DMS 273 treated with DMSO at 0.1 percent for 48 hours (cell line): ENCODE data around the gene ZSWIM9.
"Not testable (repeated sequence)": the region's sequence is repeated elsewhere in the genome, so short reads cannot be mapped to it uniquely, and the experiment has no call there.

Experiments used
- DNase-seq: peaks from one replicate; lab custom pipeline; 2025; lab: John Stamatoyannopoulos, UW

The ZSWIM9 gene

DNA sequence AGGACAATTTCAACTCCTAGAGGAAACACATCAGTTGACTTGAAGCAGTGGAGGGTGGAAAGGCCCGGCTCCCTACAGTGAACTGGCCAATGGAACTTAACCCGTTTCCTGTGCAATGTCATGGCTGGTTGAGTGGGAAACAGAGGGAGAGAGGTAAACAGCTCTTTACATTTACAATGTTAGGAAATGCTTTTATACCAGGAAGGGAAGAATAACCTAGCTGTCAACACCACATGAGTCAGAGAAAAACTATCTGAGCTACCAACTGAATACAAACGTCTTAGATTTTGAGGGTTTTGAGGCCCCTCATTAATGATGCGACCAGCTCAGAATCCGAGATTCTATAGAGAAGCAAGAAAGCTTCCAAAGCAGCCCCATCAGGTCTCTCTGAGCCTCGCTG is 48.5 kb downstream of the ZSWIM9 start:
- no peak for DNase-seq

DNA sequence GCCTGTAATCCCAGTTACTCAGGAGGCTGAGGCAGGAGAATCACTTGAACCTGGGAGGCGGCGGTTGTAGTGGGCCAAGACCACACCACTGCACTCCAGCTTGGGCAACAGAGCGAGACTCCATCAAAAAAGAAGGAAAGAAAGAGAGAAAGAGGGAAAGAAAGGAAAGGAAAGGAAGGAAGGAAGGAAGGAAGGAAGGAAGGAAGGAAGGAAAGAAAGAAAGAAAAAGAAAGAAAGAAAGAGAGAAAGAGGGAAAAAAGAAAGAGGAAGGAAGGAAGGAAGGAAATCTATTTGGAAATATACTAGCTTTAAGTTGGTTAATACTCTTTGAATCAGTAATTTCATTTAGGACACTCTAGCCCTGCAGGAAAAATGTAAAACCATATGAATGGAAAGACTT is 50.3 kb downstream of the ZSWIM9 start:
- not testable (repeated sequence) for DNase-seq

DNA sequence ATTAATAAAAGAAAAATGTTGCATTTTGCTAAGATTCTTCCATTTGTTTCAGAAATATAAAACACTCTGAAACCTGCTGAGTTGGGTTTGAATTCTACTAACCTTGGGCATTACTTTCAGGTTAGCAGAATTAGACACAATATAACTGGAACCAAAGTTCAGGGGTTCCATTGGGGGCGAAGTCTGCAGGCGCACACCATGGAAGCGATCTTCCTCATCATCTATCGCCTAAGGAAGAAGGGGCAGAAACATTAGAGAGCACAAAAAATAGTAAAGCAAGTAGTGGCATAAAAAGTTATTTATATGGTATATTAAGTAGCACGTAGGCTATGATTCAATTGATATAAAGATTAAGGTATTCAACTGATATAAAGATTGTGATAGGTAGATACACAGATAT is 51.1 kb downstream of the ZSWIM9 start:
- DNase-seq: no peak

DNA sequence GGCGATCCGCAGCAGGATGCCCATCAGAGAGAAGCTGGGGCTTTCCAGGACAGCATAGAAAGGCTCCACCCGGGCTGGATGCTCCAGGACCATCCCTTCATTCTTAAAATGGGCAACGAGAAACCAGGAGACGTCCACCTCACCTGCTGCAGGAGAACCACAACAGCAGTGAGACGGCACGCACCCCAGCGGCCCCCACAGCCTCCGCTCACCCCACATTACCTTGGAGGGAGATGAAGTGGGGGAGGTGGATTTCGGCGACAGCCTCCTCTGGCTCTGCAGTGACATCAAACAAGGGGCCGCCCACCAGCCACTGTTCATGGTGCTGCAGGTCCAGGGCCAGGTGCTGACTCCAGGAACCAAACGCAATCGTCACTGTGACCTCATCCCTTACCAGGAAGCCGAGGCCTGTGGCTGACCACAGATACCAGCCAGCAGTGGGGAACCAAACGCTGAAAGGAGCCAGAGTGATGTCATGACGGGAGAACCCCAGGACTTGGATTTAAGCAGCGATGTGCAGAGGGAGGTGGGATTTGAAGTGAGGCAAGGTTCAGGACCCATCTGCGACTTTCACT is 60.2 kb downstream of the ZSWIM9 start:
- no peak for DNase-seq

DNA sequence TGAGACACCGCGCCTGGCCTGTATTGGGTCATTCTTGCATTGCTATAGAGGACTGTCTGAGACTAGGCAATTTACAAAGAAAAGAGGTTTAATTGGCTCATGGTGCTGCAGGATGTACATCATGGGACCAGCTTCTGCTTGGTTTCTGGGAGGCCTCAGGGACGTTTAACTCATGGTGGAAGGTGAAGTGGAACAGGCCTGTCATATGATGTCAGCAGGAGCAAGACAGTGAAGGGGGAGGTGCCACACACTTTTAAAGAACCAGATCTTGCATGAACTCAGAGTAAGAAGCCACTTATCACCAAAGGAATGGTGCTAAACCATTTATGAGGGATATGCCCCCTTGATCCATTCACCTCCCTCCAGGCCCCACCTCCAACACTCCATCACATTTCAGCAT is 66.6 kb downstream of the ZSWIM9 start:
- DNase-seq: no peak

DNA sequence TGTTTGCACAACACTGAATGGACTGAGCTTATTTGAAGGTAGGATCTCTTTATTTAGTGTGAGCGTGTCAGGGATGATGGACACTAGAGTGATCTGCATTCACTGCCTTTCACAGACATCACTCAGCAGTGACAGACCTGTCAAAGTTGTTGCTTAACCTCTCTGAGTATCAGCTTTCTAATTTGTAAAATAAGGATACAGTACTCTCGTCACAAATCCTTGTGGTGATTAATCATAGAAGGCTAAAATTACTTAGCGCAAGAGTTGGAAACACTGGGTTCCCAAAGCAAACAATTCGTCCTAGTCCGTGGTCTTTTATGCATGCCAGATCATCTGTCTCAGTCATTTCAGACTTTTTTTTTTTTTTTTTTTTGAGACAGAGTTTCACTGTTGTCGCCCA is 68.6 kb downstream of the ZSWIM9 start:
- no peak for DNase-seq

DNA sequence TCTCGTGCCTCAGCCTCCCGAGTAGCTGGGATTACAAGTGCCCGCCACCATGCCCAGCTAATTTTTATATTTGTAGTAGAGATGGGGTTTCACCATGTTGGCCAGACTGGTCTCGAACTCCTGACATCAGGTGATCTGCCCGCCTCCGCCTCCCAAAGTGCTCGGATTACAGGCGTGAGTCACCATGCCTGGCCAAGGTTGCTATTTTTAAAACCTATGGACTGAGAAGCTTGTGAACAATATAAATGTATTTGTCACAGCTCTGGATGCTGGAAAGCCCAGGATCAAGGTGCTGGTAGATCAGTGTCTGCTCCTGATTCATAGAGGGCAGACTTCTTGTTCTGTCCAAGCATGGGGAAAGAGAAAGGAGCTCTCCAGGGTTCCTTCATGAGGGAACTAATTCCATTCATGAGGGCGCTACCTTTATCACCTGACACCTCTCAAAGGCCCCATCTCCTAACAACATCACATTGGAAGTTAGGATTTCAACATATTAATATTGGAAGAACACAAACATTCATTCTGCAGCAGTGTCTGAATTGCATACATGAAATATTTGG is 69.2 kb downstream of the ZSWIM9 start:
- DNase-seq: no peak

DNA sequence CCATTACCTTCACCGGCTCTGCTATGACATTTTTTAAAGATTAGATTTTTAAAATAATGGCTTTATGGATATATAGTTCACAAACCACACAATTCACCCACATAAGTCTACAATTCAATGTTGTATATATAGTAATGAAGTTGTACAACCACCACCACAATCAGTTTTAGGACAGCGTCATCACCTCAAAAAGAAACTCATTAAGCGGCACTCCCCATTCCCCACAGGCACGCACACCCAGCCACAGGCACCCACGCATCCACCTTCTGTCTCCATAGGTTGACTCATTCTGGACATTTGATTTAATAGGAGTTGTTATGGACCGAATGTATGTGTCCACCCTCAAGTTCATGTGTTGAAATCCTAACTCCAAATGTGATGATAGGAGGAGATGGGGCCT is 71.3 kb downstream of the ZSWIM9 start:
- DNase-seq: not testable (repeated sequence)

DNA sequence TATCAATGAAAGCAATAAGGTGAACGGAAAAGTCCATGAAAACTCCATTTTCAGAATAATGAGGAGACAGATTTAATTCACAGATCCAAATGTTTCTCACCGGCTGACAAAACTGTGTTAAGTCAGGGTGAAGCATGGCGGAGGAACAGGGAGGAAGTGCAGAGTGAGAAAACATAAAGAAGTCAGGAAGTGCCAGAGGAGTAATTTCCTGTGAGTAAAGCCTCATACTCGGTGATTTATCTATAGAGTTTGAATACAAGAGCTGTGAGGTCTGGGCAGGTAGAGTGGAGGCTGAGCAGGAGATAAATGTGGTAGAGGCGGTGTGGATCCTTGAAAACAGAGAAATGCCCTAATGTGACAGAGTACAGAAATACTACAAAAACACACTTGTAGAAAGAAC is 73.8 kb downstream of the ZSWIM9 start:
- DNase-seq: no peak

DNA sequence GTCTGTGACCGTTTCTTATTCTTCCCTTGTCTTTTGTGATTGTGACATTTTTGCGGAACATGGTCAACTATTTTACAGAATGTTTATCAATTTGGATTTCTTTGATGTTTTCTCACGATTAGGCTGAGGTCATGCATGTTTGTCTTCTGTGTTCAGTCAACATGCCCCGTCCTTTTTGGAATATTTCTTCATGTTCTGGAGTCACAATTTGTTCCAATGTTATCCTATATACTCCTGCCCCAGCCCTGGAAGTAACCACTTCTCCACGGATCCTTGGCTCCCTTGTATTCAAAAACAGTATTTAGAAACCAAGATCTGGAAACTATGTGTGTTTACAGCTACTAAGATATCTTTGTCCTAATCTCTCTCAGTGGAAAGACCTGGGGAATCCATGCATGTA is 75.6 kb downstream of the ZSWIM9 start:
- DNase-seq: no peak

DNA sequence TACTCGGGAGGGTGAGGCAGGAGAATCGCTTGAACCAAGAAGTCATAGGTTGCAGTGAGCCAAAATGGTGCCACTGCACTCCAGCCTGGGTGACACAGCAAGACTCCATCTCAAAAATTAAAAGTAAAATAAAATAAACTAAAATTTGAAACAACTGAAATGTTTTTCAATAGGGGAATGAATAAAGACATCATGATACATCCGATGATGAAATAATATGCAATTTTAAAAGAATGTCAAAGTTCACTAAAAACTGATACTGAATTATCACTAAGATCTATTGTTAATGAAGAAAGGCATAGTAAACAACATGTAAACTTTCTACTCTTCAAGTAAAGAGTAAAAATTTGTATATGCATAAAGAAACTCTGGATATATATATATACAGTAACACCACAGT is 76.7 kb downstream of the ZSWIM9 start:
- DNase-seq: no peak
